Measurements from ENCODE around the gene AKAP1. TPM values are rescaled to one million over a fixed set of nuclear protein-coding genes. Genes with fewer than 3 reads are reported as not detected.
A peak's percentile ranks its signal among the peaks of the same experiment; 100 is the strongest.

AKAP1 gene
- polyA plus RNA-seq, 2 of the 4 experiments (the other 2 are of a cell fraction), result 45.8 to 48.0 TPM

DNA sequence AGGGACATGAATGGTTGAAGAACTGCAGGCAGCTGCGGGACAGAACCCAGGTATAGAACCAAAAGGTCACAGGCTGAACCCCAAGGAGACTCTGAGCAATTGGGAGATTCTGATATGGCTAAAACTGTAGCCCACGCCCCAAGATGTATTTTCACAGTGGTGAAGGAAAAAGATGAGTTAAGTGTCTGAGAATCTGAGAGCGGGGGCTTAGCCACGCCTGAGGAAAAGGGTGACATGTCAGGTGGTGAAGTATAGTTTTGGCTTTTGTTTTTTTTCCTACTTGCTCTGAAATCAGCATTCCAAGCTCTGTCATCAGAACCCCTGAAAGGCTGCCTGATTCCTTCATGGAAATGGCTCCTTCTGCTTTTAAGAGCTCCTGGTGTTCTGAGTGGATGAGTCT lies 73.3 kb downstream of the AKAP1 start:
- H3K9me3 ChIP-seq, result peaks cover 2% of the 10 kb centered on the region; the same call in 2 of the 3 replicates
- peak; percentile 24 to 49; a peak in 3 of 6 replicates for ATAC-seq
- no peak overlapping the region for H3K4me3 ChIP-seq
- no peak for FAIRE-seq
- H3K27ac ChIP-seq, result no peak overlapping the region
- peak in 1 of 2 experiments; percentile 17 for DNase-seq (ENCODE audit: low read depth in 1 of 2, low spot score in 1 of 2)
- peaks cover 8% of the 10 kb centered on the region; the same call in 1 of the 3 replicates for H3K4me1 ChIP-seq
- TF ChIP-seq NPAS2 (CRISPR knock-in tag; IDR thresholded peaks at IDR 0.05; ENCODE audit: borderline replicate concordance), result no peak
- TF ChIP-seq CHD2 (IDR thresholded peaks at IDR 0.05; ENCODE audit: low read length, partially characterized antibody), result no peak
- TF ChIP-seq SMC3 (IDR thresholded peaks at IDR 0.05), result no peak
- TF ChIP-seq CHD4 (IDR thresholded peaks at IDR 0.05; ENCODE audit: borderline replicate concordance), result no peak
- POLR2A ChIA-PET, result no interaction called here
- 62% methylated on average over 4 of the region's 4 CpGs for WGBS (ENCODE audit: missing lambda C conversion rate)
- 0 out of 3 replicates have a peak overlapping the region, but pooled peaks have one; percentile 15 for H3K4me2 ChIP-seq
- CTCF ChIA-PET, result interaction anchor here (0.6 to 1.6 kb wide), 3 partner anchors 85 to 589 kb away, joined by 3 to 8 read pairs (median 3); no protein-coding TSS in a partner anchor

- H3K9me3 ChIP-seq, result no peaks in the 10 kb centered on the region
- CTCF ChIA-PET, result interaction anchor here (0.6 to 1.6 kb wide), 3 partner anchors 84 to 589 kb away, joined by 3 to 8 read pairs (median 3); no protein-coding TSS in a partner anchor
- H3K27ac ChIP-seq, result no peak overlapping the region
- WGBS (ENCODE audit: missing lambda C conversion rate), result 37% methylated on average over 1 of the region's 1 CpG
- no peak for FAIRE-seq
- no peak overlapping the region for H3K4me3 ChIP-seq
- TF ChIP-seq HDAC2 (IDR thresholded peaks at IDR 0.05) (no peak), E2F6 (IDR thresholded peaks at IDR 0.05; ENCODE audit: borderline replicate concordance, low read depth) (no peak), ZNF302 (CRISPR knock-in tag; IDR thresholded peaks at IDR 0.05) (no peak), RCOR1 (IDR thresholded peaks at IDR 0.05; ENCODE audit: low read depth, low read length) (no peak), MAFK (IDR thresholded peaks at IDR 0.05; ENCODE audit: partially characterized antibody) (no peak), FOSL2 (IDR thresholded peaks at IDR 0.05) (no peak), FOSL2 (CRISPR knock-in tag; IDR thresholded peaks at IDR 0.05) (no peak)
- 0 out of 3 replicates have a peak overlapping the region, but pooled peaks have one; percentile 15 for H3K4me2 ChIP-seq
- peaks cover 8% of the 10 kb centered on the region; the same call in 1 of the 3 replicates for H3K4me1 ChIP-seq
- DNase-seq (ENCODE audit: low read depth in 1 of 2, low spot score in 1 of 2), result no peak
- POLR2A ChIA-PET, result no interaction called here
- ATAC-seq, result peak in 1 of 2 experiments; percentile 55; a peak in 2 of 6 replicates
These were observed 73.7 kb downstream of the AKAP1 start for GRCh38 chr17:57158795-57159194.

DNA sequence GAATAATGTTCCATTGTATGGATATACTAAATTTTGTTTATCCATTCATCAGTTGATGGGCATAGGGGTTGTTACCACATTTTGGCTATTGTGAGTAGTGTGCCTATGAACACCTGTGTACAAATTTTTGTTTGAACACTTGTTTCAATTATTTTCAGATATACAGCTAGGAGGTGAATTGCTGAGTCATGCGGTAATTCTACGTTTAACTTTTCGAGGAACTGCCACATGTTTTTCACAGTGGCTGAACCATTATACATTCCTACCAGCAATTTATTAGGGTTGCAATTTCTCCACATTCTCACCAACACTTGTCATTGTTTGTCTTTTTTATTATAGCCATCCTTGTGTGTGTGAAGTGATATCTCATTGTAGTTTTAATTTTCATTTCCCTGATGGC lies 75.6 kb downstream of the AKAP1 start:
- Histone ChIP-seq H3K4me1 (peaks cover 8% of the 10 kb centered on the region; the same call in 1 of the 3 replicates), H3K4me3 (no peak overlapping the region), H3K9me3 (no peaks in the 10 kb centered on the region), H3K4me2 (no peak overlapping the region), H3K27ac (no peak overlapping the region)
- DNase-seq (ENCODE audit: low read depth in 1 of 2, low spot score in 1 of 2), result no peak
- POLR2A ChIA-PET, result no interaction called here
- no peak for FAIRE-seq
- no peak for ATAC-seq
- CTCF ChIA-PET, result interaction anchor here (1.4 to 1.5 kb wide), 2 partner anchors 15 to 640 kb away, joined by 3 to 5 read pairs; no protein-coding TSS in a partner anchor
- TF ChIP-seq CEBPB (IDR thresholded peaks at IDR 0.05) (no peak), SREBF2 (IDR thresholded peaks at IDR 0.05) (no peak), MYC (IDR thresholded peaks at IDR 0.05; ENCODE audit: borderline replicate concordance, low read length) (no peak), FOXS1 (CRISPR knock-in tag; IDR thresholded peaks at IDR 0.05) (no peak), NFE2L2 (conservative IDR thresholded peaks at IDR 0.05; ENCODE audit: low read length) (peak; percentile 94), MAFK (IDR thresholded peaks at IDR 0.05; ENCODE audit: partially characterized antibody) (peak; percentile 94), GATA3 (IDR thresholded peaks at IDR 0.05; ENCODE audit: borderline replicate concordance) (no peak), ZC3H11A (IDR thresholded peaks at IDR 0.05) (no peak), MAX (IDR thresholded peaks at IDR 0.05) (no peak), ZNF302 (CRISPR knock-in tag; IDR thresholded peaks at IDR 0.05) (no peak), POLR2AphosphoS2 (conservative IDR thresholded peaks at IDR 0.05; ENCODE audit: low read length) (no peak)
- 85% methylated on average over 3 of the region's 3 CpGs for WGBS (ENCODE audit: missing lambda C conversion rate)

DNA sequence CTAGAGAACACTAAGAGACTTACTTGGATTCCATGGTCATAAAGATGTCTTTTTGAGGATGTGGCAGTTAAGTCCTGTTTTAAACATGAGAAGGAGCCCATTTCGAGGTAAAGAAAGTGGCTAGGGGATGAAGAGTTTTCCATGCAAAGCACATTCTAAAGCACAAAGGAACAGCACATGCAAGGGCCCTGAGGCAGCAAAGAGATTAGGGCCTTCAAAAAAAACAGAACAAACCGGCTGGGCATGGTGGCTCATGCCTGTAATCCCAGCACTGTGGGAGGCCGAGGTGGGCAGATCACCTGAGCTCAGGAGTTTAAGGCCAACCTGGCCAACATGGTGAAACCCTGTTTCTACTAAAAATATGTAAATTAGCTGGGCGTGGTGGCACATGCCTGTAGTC lies 79.8 kb downstream of the AKAP1 start:
- ATAC-seq (no peak), FAIRE-seq (no peak), DNase-seq (ENCODE audit: low read depth in 1 of 2, low spot score in 1 of 2) (no peak)
- 22% methylated on average over 4 of the region's 4 CpGs for WGBS (ENCODE audit: missing lambda C conversion rate)
- Histone ChIP-seq H3K9me3 (no peaks in the 10 kb centered on the region), H3K4me1 (peaks cover 4% of the 10 kb centered on the region; the same call in 1 of the 3 replicates), H3K4me2 (no peak overlapping the region), H3K27ac (no peak overlapping the region), H3K4me3 (no peak overlapping the region)
- ChIA-PET CTCF (interaction anchor here (0.6 to 1.2 kb wide), 3 partner anchors 18 to 96 kb away, joined by 3 to 4 read pairs (median 3); no protein-coding TSS in a partner anchor), POLR2A (no interaction called here)
- TF ChIP-seq FOXS1 (CRISPR knock-in tag; IDR thresholded peaks at IDR 0.05) (no peak), ZNF302 (CRISPR knock-in tag; IDR thresholded peaks at IDR 0.05) (no peak), TFCP2L1 (CRISPR knock-in tag; IDR thresholded peaks at IDR 0.05) (no peak), MAFK (IDR thresholded peaks at IDR 0.05; ENCODE audit: partially characterized antibody) (no peak), CEBPB (IDR thresholded peaks at IDR 0.05) (no peak), RNF2 (IDR thresholded peaks at IDR 0.05; ENCODE audit: borderline replicate concordance, low read depth) (no peak)
- TF ChIP-seq, protein P1, sequence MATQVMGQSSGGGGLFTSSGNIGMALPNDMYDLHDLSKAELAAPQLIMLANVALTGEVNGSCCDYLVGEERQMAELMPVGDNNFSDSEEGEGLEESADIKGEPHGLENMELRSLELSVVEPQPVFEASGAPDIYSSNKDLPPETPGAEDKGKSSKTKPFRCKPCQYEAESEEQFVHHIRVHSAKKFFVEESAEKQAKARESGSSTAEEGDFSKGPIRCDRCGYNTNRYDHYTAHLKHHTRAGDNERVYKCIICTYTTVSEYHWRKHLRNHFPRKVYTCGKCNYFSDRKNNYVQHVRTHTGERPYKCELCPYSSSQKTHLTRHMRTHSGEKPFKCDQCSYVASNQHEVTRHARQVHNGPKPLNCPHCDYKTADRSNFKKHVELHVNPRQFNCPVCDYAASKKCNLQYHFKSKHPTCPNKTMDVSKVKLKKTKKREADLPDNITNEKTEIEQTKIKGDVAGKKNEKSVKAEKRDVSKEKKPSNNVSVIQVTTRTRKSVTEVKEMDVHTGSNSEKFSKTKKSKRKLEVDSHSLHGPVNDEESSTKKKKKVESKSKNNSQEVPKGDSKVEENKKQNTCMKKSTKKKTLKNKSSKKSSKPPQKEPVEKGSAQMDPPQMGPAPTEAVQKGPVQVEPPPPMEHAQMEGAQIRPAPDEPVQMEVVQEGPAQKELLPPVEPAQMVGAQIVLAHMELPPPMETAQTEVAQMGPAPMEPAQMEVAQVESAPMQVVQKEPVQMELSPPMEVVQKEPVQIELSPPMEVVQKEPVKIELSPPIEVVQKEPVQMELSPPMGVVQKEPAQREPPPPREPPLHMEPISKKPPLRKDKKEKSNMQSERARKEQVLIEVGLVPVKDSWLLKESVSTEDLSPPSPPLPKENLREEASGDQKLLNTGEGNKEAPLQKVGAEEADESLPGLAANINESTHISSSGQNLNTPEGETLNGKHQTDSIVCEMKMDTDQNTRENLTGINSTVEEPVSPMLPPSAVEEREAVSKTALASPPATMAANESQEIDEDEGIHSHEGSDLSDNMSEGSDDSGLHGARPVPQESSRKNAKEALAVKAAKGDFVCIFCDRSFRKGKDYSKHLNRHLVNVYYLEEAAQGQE (IDR thresholded peaks at IDR 0.05), result no peak
